ENCODE measurements around the gene PRKN. TPM values are rescaled to one million over a fixed set of nuclear protein-coding genes. Genes with fewer than 3 reads are reported as not detected.

Gene PRKN
- total RNA-seq, 1 donor from 2014 or later: 2.6 TPM

DNA sequence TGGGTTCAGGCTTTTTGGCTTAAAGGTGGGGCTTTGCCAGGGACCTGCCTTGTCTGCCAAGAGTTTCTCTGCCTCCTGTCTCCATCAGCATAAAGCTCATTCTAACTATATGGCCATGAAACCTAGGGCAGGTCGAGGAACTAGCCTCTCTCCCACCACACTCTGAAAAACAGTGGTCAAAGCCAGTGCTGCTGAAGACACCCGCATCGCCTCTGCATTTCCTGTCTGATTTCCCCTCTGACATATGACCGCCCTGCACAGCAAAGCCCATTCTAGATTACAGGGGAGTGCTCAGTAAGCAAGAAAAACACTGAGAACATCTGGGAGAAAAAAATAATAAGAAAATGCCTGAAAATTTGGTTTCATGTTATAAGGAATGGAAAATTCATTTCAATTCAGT is 573.6 kb downstream of the PRKN start:
- no peaks in the 10 kb centered on the region for H3K27me3 ChIP-seq
- H3K4me1 ChIP-seq: no peaks in the 10 kb centered on the region
- TF ChIP-seq, protein P1, sequence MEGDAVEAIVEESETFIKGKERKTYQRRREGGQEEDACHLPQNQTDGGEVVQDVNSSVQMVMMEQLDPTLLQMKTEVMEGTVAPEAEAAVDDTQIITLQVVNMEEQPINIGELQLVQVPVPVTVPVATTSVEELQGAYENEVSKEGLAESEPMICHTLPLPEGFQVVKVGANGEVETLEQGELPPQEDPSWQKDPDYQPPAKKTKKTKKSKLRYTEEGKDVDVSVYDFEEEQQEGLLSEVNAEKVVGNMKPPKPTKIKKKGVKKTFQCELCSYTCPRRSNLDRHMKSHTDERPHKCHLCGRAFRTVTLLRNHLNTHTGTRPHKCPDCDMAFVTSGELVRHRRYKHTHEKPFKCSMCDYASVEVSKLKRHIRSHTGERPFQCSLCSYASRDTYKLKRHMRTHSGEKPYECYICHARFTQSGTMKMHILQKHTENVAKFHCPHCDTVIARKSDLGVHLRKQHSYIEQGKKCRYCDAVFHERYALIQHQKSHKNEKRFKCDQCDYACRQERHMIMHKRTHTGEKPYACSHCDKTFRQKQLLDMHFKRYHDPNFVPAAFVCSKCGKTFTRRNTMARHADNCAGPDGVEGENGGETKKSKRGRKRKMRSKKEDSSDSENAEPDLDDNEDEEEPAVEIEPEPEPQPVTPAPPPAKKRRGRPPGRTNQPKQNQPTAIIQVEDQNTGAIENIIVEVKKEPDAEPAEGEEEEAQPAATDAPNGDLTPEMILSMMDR (IDR thresholded peaks at IDR 0.05): no peak
- H3K4me3 ChIP-seq: no peak overlapping the region
- H3K27ac ChIP-seq: no peak overlapping the region
- intact Hi-C loops (cut with DNase I): no loop called here
- DNase-seq (ENCODE audit: low spot score in 2 of 2): no peak
- no peaks in the 10 kb centered on the region for H3K9me3 ChIP-seq
- no peaks in the 10 kb centered on the region for H3K36me3 ChIP-seq

DNA sequence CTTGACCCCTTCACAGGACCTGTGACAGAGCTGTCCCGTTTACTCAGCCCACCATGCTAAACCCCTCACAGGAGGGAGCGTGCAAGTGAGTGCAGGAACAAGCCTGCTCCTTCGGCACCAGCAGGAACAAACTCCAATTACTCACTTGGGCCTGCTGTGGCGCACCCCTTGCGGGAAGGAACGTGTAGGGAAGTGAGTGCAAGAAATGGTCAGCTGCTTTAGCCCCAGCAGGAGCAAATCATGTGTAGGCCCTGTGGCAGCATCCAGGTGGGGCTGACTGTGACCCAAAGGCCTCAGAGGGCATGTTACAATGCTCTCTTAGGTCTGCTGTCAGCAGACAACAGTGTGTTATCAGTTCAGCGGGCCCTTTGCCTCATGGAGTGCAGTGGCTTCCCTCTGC is 574.4 kb downstream of the PRKN start:
- H3K4me3 ChIP-seq: no peak overlapping the region
- no peaks in the 10 kb centered on the region for H3K27me3 ChIP-seq
- H3K36me3 ChIP-seq: no peaks in the 10 kb centered on the region
- intact Hi-C loops (cut with DNase I): no loop called here
- TF ChIP-seq, protein P1 (IDR thresholded peaks at IDR 0.05): no peak
- H3K4me1 ChIP-seq: no peaks in the 10 kb centered on the region
- no peak for DNase-seq (ENCODE audit: low spot score in 2 of 2)
- H3K9me3 ChIP-seq: no peaks in the 10 kb centered on the region
- H3K27ac ChIP-seq: no peak overlapping the region

DNA sequence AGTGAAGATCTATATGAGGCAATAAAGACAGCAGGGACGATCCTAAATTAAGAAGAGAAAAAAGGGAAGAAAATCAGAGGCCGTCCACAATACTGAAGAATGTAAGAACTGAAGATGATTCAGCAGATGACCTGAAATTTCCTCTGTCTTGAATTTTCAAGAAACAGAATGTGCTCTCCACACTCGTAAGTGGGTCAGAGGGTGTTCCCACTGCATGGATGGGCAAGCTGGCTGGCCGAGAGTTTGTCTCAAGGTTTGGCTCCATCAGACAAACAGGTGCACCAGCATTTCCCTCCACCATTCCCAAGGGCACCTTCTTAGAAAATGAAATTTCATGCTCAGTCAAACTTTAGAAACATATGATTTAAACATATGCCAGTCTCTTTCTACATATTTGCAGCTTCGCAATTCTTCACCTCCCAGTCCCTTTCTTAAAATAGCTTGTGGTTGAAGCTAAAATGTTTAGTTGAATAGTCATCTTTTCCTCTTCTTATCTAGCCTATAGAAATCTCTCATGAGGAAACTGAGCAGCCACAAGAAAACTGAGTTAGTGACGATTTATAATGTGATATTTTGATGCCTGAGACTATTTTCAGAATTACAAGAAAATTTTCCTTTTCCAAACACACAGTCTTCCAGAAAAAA is 576.4 kb downstream of the PRKN start:
- no peak overlapping the region for H3K27ac ChIP-seq

DNA sequence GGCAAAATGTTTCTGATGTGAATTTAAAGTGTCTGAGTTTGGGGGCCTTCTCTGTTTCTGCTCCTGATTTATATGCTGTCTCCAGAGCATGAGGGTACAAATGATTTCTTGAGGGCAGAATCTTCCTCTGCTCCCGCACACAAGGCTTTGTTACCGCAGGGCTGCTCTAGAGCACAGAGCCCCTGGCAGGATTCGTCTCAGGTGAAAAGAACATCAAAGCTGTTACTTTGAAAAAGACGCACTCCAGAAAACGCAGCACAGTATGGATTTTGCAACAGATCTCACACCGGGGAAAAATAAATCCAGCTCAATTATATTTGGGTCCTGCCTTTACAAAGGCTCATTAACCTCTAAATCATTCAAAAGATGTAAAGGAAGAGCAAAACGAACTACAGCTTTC is 577.3 kb downstream of the PRKN start:
- intact Hi-C loops (cut with DNase I): no loop called here
- Histone ChIP-seq H3K4me3 (no peak overlapping the region), H3K27me3 (no peaks in the 10 kb centered on the region), H3K36me3 (no peaks in the 10 kb centered on the region), H3K27ac (no peak overlapping the region), H3K9me3 (peaks cover 0 to 2% of the 10 kb centered on the region in 2 donors), H3K4me1 (no peaks in the 10 kb centered on the region)
- TF ChIP-seq, protein P1 (IDR thresholded peaks at IDR 0.05): no peak
- DNase-seq (ENCODE audit: low spot score in 2 of 2): no peak

More for the DNA sequence above, 576.4 kb downstream of the PRKN start:
- H3K36me3 ChIP-seq: no peaks in the 10 kb centered on the region
- no peaks in the 10 kb centered on the region for H3K4me1 ChIP-seq
- TF ChIP-seq, protein P1 (IDR thresholded peaks at IDR 0.05): no peak
- no peak overlapping the region for H3K4me3 ChIP-seq
- no peak for DNase-seq (ENCODE audit: low spot score in 2 of 2)
- H3K27me3 ChIP-seq: no peaks in the 10 kb centered on the region
- intact Hi-C loops (cut with DNase I): no loop called here
- no peaks in the 10 kb centered on the region for H3K9me3 ChIP-seq

DNA sequence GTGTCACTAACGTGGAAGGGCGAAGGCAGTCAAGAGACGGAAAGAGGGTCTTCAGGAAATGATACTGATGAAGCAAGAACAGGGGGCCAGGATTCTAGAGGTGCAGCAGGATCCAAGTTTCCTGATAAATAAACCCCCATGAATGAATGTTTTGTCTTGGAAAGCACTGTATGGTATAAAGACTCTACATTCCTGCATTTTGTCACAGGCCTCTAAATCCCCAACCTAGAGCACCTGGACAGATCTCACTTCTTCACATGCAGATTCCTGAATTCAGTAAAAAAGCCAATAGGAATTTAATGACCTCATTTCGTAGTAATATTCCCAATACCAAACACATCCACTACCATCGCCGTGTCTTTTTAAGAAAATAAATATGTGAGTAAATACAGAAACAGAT is 577.8 kb downstream of the PRKN start:
- Histone ChIP-seq H3K9me3 (peaks cover 0 to 2% of the 10 kb centered on the region in 2 donors), H3K27me3 (no peaks in the 10 kb centered on the region), H3K4me1 (no peaks in the 10 kb centered on the region), H3K4me3 (no peak overlapping the region), H3K36me3 (no peaks in the 10 kb centered on the region), H3K27ac (no peak overlapping the region)
- no peak for DNase-seq (ENCODE audit: low spot score in 2 of 2)
- intact Hi-C loops (cut with DNase I): no loop called here
- TF ChIP-seq, protein P1 (IDR thresholded peaks at IDR 0.05): no peak

DNA sequence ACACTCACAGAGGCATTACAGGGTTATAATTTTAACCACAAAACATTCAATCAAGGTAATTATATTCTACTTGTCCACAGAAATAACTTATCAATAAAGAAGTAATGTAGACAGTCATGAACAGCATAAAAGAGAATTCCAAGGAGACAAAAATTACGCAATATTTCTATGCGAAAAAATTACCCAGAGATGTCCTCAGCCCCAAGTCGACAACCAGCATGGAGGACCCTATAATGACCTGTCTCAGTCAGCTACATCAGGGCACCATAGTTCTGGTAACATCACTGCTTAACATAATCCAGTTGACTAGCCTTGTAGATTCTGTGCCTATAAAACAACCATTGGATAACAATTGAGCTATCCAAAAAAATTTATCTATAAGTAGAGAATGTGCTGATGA is 579.8 kb downstream of the PRKN start:
- Histone ChIP-seq H3K4me1 (no peaks in the 10 kb centered on the region), H3K36me3 (no peaks in the 10 kb centered on the region), H3K27me3 (no peaks in the 10 kb centered on the region), H3K9me3 (peaks cover 0 to 2% of the 10 kb centered on the region in 2 donors), H3K27ac (no peak overlapping the region), H3K4me3 (no peak overlapping the region)
- intact Hi-C loops (cut with DNase I): no loop called here
- DNase-seq (ENCODE audit: low spot score in 2 of 2): no peak
- TF ChIP-seq, protein P1 (IDR thresholded peaks at IDR 0.05): no peak
